SK-N-MC (cell line): ENCODE data around the gene EXT2.

Experiments used
- EZH2 ChIP-seq: fragments of 200-600 bp; sonication (generic); IDR thresholded peaks from one replicate; pipeline ENCODE4 v1.6.1; 2017; ENCODE audit warnings: antibody characterized with exemption
- FOXP2 ChIP-seq: optimal IDR thresholded peaks from 2 replicates; pipeline ENCODE3; 2011; ENCODE audit warnings: mild to moderate bottlenecking, moderate library complexity; ENCODE audit not compliant: insufficient read depth; ENCODE audit errors: extremely low read length, control extremely low read depth
- POLR2AphosphoS5 ChIP-seq: IDR thresholded peaks from 2 replicates; pipeline ENCODE4 v1.6.1; 2012; ENCODE audit warnings: mild to moderate bottlenecking, low read depth, low read length, borderline replicate concordance

DNA sequence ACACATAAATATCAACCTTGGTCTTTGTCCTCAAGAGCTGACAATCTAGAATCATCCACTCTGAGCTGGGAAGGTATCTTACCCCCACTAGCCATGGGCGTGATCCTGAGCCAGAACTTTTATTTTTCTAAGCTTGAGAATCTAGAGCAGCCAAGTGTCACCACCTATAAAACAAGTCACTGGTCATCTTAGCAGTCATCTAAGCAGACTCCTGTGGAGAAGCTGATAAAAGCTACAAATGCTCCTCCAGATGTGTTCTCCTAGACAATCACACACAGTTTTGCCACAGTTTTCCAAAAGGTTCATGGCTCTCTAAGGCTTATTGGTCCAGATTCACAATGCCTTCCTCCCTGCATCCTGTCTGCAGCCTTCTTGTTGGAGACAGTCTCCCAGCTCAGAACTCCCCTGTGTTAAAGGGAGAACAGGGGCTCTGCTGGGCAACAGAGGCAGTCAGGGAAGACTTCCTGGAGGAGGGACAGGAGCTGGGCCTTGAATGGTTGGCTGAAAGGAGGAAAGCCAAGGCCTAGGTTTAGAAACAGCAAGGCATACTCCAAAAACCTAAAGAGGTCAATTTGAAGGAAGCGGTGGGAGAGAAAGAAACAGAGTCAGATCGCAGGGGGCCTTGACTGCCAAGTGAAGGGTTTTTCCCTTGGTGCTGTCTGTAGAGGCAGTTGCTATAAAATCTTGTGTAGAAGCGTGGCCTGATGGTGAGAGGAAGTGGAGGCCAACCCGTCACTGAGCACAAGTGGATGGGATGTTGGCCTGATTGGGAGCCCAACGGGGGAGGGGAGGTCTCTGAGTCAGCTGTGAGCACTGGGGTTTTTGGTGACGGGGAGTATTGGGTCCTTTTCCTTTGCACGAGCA, 172.5 kb downstream of the EXT2 start:
- TF ChIP-seq EZH2 (no peak), POLR2AphosphoS5 (no peak), FOXP2 (no peak)
